Thymus (tissue), 11 donors: ENCODE results near the gene KCNK1. TPM values are rescaled to one million over a fixed set of nuclear protein-coding genes. Genes with fewer than 3 reads are reported as not detected.

Source experiments
- DNase-seq, 9 donors: peaks; one replicate each; pipeline ENCODE4 v3.0.0-alpha.2; 2013; ENCODE audit warnings: low spot score in 9 of 9, low read depth in 6 of 9, missing footprints in 1 of 9
- H3K27ac ChIP-seq, 2 donors: one replicate each; pipeline ENCODE4 v1.5.1; 2013; ENCODE audit warnings: control low read depth in 1 of 2, low read depth in 1 of 2, low read length in 1 of 2, mild to moderate bottlenecking in 1 of 2, moderate library complexity in 1 of 2
- H3K27me3 ChIP-seq, 2 donors: one replicate each; pipeline ENCODE4 v1.5.1; 2013; ENCODE audit warnings: low read length in 1 of 2; ENCODE audit not compliant: control insufficient read depth in 2 of 2, insufficient read depth in 1 of 2
- H3K36me3 ChIP-seq, 2 donors: one replicate each; pipeline ENCODE4 v1.5.1; 2013; ENCODE audit warnings: low read length in 1 of 2, mild to moderate bottlenecking in 1 of 2, moderate library complexity in 1 of 2; ENCODE audit not compliant: control insufficient read depth in 2 of 2, insufficient read depth in 2 of 2
- H3K4me1 ChIP-seq, 2 donors: one replicate each; pipeline ENCODE4 v1.5.1; 2013; ENCODE audit warnings: low read length in 2 of 2; ENCODE audit not compliant: control insufficient read depth in 2 of 2, insufficient read depth in 2 of 2
- H3K4me3 ChIP-seq, 2 donors: one replicate each; pipeline ENCODE4 v1.5.1; 2013; ENCODE audit warnings: low read length in 2 of 2, control low read depth in 1 of 2, mild to moderate bottlenecking in 1 of 2
- H3K9me3 ChIP-seq, 2 donors: one replicate each; pipeline ENCODE4 v1.5.1; 2013; ENCODE audit warnings: low read length in 1 of 2, mild to moderate bottlenecking in 1 of 2; ENCODE audit not compliant: control insufficient read depth in 2 of 2, insufficient read depth in 1 of 2
- WGBS: extraction: QIAGEN DNeasy Blood & Tissue Kit; methylation state at CpG from one replicate; pipeline ENCODE4 v1.1.7; 2013; 5-methylcytosine and 5-hydroxymethylcytosine counted together
- polyA plus RNA-seq: library from polyadenylated mRNA; stranded (reverse); fragments of 200-250 nt; gene quantifications from one replicate; pipeline ENCODE4 v1.2.3, GENCODE V29; 2013
- total RNA-seq: library from RNA; stranded (reverse); fragments of 120-200 nt; gene quantifications from one replicate; pipeline ENCODE4 v1.2.4, GENCODE V29; 2013
- donor health status: healthy.

KCNK1 gene
- total and polyA plus RNA-seq, 2 donors, result 0.66 to 6.3 TPM

DNA sequence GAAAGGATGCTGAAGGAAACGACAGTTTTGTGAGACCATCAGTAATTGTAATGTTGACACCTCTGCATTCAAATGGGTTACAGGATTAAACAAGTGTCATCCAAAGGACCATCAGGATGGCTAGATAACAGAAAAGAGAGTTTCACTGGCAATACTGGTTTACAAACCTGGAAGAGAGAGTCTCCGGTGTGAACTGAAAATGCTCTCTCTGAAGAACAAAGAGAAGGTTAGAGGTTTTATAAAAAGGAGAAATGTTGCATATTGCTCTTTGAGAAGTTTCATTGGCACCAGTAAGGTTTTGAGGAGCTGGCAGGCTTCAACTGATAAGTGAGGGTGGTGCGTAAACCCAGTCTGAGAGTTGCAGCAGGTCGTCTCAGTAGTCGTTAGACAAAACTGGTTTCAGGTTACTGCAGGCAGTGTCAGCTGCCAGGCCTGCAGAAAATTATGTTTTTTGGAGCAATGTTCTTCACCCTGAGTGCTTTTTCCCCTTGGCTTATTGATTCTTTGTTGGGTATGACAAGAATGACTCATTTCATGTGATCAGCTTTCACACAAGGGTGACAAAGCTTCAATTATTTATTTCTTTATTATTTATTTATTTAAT lies 42.2 kb downstream of the KCNK1 start:
- H3K36me3 ChIP-seq, result no peaks in the 10 kb centered on the region
- H3K27me3 ChIP-seq, result no peaks in the 10 kb centered on the region
- no peaks in the 10 kb centered on the region for H3K4me1 ChIP-seq
- H3K4me3 ChIP-seq, result no peak overlapping the region
- H3K9me3 ChIP-seq, result no peaks in the 10 kb centered on the region
- DNase-seq, result no peak
- H3K27ac ChIP-seq, result no peak overlapping the region
- WGBS, result 66% methylated on average over 5 of the region's 5 CpGs

DNA sequence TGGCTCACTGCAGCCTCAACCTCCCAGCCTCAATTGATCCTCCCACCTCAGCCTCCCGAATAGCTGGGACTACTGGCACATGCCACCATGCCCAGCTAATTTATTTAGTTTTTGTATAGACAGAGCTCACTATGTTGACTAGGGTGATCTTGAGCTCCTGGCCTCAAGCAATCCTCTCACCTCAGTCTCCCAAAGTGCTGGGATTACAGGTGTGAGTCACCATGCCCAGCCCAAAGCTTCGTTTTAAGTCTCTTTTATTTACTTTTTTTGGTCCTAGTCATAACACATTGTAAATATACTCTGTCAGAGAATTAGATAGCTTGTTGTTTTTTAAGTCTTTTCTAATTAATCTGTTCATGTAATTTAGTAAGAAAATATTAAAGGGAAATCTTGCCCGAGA lies 42.8 kb downstream of the KCNK1 start:
- no peak for DNase-seq
- Histone ChIP-seq H3K4me1 (no peaks in the 10 kb centered on the region), H3K9me3 (no peaks in the 10 kb centered on the region), H3K4me3 (no peak overlapping the region), H3K27me3 (no peaks in the 10 kb centered on the region), H3K27ac (no peak overlapping the region), H3K36me3 (no peaks in the 10 kb centered on the region)
- WGBS, result 93% methylated on average over 3 of the region's 3 CpGs

- DNase-seq, result no peak
- WGBS, result 95% methylated on average over 2 of the region's 2 CpGs
- H3K36me3 ChIP-seq, result no peaks in the 10 kb centered on the region
- H3K27me3 ChIP-seq, result no peaks in the 10 kb centered on the region
- no peaks in the 10 kb centered on the region for H3K4me1 ChIP-seq
- H3K27ac ChIP-seq, result no peak overlapping the region
- no peaks in the 10 kb centered on the region for H3K9me3 ChIP-seq
- H3K4me3 ChIP-seq, result no peak overlapping the region
Observed at GRCh38 chr1:233657466-233657865, 43.6 kb downstream of the KCNK1 start.

- no peaks in the 10 kb centered on the region for H3K36me3 ChIP-seq
- no peak overlapping the region for H3K4me3 ChIP-seq
- no peaks in the 10 kb centered on the region for H3K9me3 ChIP-seq
- 96% methylated on average over 7 of the region's 7 CpGs for WGBS
- H3K27ac ChIP-seq, result no peak overlapping the region
- no peak for DNase-seq
- no peaks in the 10 kb centered on the region for H3K27me3 ChIP-seq
- H3K4me1 ChIP-seq, result no peaks in the 10 kb centered on the region
Observed at GRCh38 chr1:233659495-233659894, 45.6 kb downstream of the KCNK1 start.

GRCh38 chr1:233661376-233662159 lies 47.7 kb downstream of the KCNK1 start:
- no peaks in the 10 kb centered on the region for H3K36me3 ChIP-seq
- H3K27me3 ChIP-seq, result no peaks in the 10 kb centered on the region
- no peak for DNase-seq
- no peak overlapping the region for H3K4me3 ChIP-seq
- H3K9me3 ChIP-seq, result no peaks in the 10 kb centered on the region
- no peaks in the 10 kb centered on the region for H3K4me1 ChIP-seq
- WGBS, result 94% methylated on average over 11 of the region's 11 CpGs
- H3K27ac ChIP-seq, result no peak overlapping the region

- no peak overlapping the region for H3K4me3 ChIP-seq
- WGBS, result 96% methylated on average over 8 of the region's 8 CpGs
- H3K4me1 ChIP-seq, result no peaks in the 10 kb centered on the region
- H3K9me3 ChIP-seq, result no peaks in the 10 kb centered on the region
- no peaks in the 10 kb centered on the region for H3K36me3 ChIP-seq
- no peak overlapping the region for H3K27ac ChIP-seq
- DNase-seq, result no peak
- H3K27me3 ChIP-seq, result no peaks in the 10 kb centered on the region
Observed at GRCh38 chr1:233662575-233663304, 48.8 kb downstream of the KCNK1 start.

DNA sequence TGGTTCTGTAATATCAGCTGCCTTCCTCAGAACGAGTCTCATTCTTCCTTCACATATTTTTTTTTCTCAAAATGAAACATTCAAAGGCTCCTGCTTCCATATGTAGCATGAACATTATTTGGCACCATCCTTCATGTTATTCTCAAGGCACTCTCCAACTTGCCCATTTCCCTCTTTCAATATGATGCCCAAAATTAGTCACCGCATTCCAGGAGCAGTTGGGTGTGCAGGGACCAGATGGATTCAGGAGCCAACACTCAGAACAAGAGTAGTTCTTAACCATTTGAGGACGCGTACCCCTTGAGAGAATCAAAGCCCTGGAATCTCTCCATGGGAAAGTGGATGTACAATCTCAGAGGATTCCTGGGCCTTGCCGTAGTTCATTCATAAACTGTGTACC lies 50.3 kb downstream of the KCNK1 start:
- H3K27me3 ChIP-seq, result no peaks in the 10 kb centered on the region
- no peaks in the 10 kb centered on the region for H3K36me3 ChIP-seq
- 95% methylated on average over 5 of the region's 5 CpGs for WGBS
- no peak overlapping the region for H3K27ac ChIP-seq
- H3K9me3 ChIP-seq, result no peaks in the 10 kb centered on the region
- H3K4me3 ChIP-seq, result no peak overlapping the region
- DNase-seq, result no peak
- H3K4me1 ChIP-seq, result no peaks in the 10 kb centered on the region

GRCh38 chr1:233664804-233665574 lies 51.1 kb downstream of the KCNK1 start:
- Histone ChIP-seq H3K27ac (no peak overlapping the region), H3K4me3 (no peak overlapping the region), H3K9me3 (no peaks in the 10 kb centered on the region), H3K4me1 (no peaks in the 10 kb centered on the region), H3K36me3 (no peaks in the 10 kb centered on the region), H3K27me3 (no peaks in the 10 kb centered on the region)
- DNase-seq, result no peak
- WGBS, result 88% methylated on average over 5 of the region's 5 CpGs
